Kidney (tissue), 14 donors: Measurements from ENCODE around the gene KANSL1L. TPM values are rescaled to one million over a fixed set of nuclear protein-coding genes. Genes with fewer than 3 reads are reported as not detected.

Experiments
- DNase-seq, 5 donors: peaks; one replicate each; pipeline ENCODE4 v3.0.0-alpha.2; 2013 to 2020
- FAIRE-seq: peaks from 2 replicates; lab custom pipeline; 2012; peaks lifted over from hg19 to GRCh38; lab: Jason Lieb, UNC
- H3K27ac ChIP-seq, 2 donors: one replicate each; pipeline ENCODE4 v1.7.0; 2013; ENCODE audit warnings: low read depth in 2 of 2, low read length in 2 of 2, inconsistent platforms in 1 of 2
- H3K27me3 ChIP-seq: one replicate; pipeline ENCODE4 v1.7.1; 2013; ENCODE audit warnings: low read length, inconsistent platforms; ENCODE audit not compliant: control insufficient read depth, insufficient read depth
- H3K36me3 ChIP-seq, 3 donors: one replicate each; pipeline versions ENCODE4 v1.7.0 to v1.7.1; 2013; ENCODE audit warnings: low read length in 3 of 3, control low read depth in 1 of 3, inconsistent platforms in 1 of 3; ENCODE audit not compliant: insufficient read depth in 3 of 3, control insufficient read depth in 2 of 3
- H3K4me1 ChIP-seq, 3 donors: one replicate each; pipeline versions ENCODE4 v1.7.0 to v1.7.1; 2013; ENCODE audit warnings: low read length in 3 of 3, inconsistent platforms in 1 of 3, low read depth in 1 of 3; ENCODE audit not compliant: control insufficient read depth in 2 of 3, insufficient read depth in 2 of 3
- H3K4me3 ChIP-seq, 3 donors: one replicate each; pipeline versions ENCODE4 v1.7.0 to v1.8.1; 2013; ENCODE audit warnings: low read length in 3 of 3, control low read depth in 1 of 3, inconsistent platforms in 1 of 3
- H3K9ac ChIP-seq, 3 donors: one replicate each; pipeline versions ENCODE4 v1.7.0 to v1.7.1; 2013; ENCODE audit warnings: low read length in 3 of 3, control low read depth in 1 of 3, inconsistent platforms in 1 of 3
- H3K9me3 ChIP-seq, 3 donors: one replicate each; pipeline versions ENCODE4 v1.7.0 to v1.7.1; 2013; ENCODE audit warnings: low read length in 3 of 3, control low read depth in 1 of 3, inconsistent platforms in 1 of 3; ENCODE audit not compliant: control insufficient read depth in 2 of 3, insufficient read depth in 1 of 3
- intact Hi-C: fragments of 100-400 bp; cut with DNase I; formaldehyde crosslinking; loops from one replicate; pipeline ENCODE4 v1.11.1; 2022
- polyA plus RNA-seq: library from polyadenylated mRNA; stranded (reverse); fragments of 350-450 nt; fragmentation: Illumina TruSeq; extraction: RNeasy Lipid Tissue Mini Kit (QIAGEN cat#74804); gene quantifications from one replicate; pipeline ENCODE4 v1.2.3, GENCODE V29; 2014; ENCODE audit warnings: low read depth, low replicate concordance; ENCODE audit not compliant: insufficient read depth
- total RNA-seq: library from RNA; stranded (reverse); fragmentation: NEBNext Ultra II Directional; extraction: Animal tissue kit (Norgen Biotek cat#: 25700); gene quantifications from one replicate; pipeline ENCODE4 v1.2.1, GENCODE V29; 2021
- TF ChIP-seq, protein P1 (sequence below): IDR thresholded peaks from 3 replicates; pipeline ENCODE4 v1.5.1; 2012; ENCODE audit warnings: mild to moderate bottlenecking, moderate library complexity, borderline replicate concordance; ENCODE audit not compliant: insufficient read depth; ENCODE audit errors: extremely low read depth
- donor health status: control.
- donor health status: control.
- donor health status: control.
- donor health status: control.
- donor health status: control.
- donor health status: DM: yes; HTN: yes; CAD: no.
- donor health status: Normal renal cell carcinoma (clear cell type).

Gene KANSL1L
- total and polyA plus RNA-seq, 2 donors from 2014 or later = 11.6 to 65.4 TPM

DNA sequence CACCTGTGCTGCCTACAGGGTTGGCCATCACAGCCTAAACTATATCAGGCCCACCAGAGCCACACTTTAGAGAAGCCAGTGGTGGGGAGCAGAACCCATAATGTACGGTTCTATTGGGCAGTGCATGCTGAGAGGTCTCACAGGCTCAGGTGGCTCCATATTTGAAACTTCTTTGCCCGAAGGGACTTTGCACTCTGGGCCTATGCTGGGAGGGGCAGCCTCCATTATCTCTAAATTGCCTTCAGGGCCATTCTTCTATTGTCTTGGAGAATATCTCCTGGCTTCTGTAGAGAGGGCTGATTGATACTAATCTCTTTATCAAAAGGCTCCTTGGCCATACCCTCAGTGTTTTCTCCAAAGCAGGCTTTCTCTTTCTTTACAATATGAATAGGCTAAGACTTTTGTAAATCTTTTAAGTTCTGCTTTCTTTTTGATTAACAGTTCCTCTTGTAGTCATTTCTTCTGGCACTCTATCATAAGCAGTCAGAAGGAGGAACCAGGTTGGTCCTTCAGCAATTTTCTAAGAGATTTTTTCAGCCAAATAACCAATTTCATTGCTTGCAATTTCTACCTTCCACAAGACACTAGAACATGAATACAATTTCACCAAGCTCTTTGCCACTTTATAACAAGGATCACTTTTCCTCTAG is 124.2 kb downstream of the KANSL1L start:
- H3K4me3 ChIP-seq = no peak overlapping the region
- no peak for DNase-seq
- H3K27ac ChIP-seq = no peak overlapping the region
- no peaks in the 10 kb centered on the region for H3K27me3 ChIP-seq
- H3K4me1 ChIP-seq = no peaks in the 10 kb centered on the region
- H3K36me3 ChIP-seq = peaks cover 0 to 8% (median under 1%) of the 10 kb centered on the region in 3 donors
- no peak for FAIRE-seq
- TF ChIP-seq, protein P1, sequence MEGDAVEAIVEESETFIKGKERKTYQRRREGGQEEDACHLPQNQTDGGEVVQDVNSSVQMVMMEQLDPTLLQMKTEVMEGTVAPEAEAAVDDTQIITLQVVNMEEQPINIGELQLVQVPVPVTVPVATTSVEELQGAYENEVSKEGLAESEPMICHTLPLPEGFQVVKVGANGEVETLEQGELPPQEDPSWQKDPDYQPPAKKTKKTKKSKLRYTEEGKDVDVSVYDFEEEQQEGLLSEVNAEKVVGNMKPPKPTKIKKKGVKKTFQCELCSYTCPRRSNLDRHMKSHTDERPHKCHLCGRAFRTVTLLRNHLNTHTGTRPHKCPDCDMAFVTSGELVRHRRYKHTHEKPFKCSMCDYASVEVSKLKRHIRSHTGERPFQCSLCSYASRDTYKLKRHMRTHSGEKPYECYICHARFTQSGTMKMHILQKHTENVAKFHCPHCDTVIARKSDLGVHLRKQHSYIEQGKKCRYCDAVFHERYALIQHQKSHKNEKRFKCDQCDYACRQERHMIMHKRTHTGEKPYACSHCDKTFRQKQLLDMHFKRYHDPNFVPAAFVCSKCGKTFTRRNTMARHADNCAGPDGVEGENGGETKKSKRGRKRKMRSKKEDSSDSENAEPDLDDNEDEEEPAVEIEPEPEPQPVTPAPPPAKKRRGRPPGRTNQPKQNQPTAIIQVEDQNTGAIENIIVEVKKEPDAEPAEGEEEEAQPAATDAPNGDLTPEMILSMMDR = no peak
- H3K9ac ChIP-seq = no peak overlapping the region
- no peaks in the 10 kb centered on the region for H3K9me3 ChIP-seq
- intact Hi-C loops = no loop called here

DNA sequence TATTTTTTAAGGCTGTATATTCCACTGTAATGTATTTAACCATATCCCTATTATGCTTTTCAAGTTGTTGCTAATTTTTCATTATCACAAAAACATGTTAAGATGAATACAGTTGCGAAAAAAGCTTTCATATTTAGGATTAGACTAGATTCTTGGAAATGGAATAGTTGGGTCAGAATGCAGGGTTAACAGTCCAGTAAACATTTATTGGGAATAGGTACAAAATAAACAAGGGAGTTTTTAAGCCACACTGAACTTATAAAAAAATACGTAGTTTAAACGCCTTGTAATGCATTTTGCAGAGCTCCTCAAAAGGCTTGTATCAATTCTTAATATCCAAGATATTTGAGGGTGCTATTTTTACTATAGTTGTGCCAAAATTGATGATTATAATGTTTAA is 133.1 kb downstream of the KANSL1L start:
- Histone ChIP-seq H3K9me3 (no peaks in the 10 kb centered on the region), H3K27ac (no peak overlapping the region), H3K4me3 (no peak overlapping the region), H3K9ac (no peak overlapping the region), H3K4me1 (no peaks in the 10 kb centered on the region), H3K36me3 (peaks cover 0 to 9% (median 2%) of the 10 kb centered on the region in 3 donors), H3K27me3 (no peaks in the 10 kb centered on the region)
- no peak for DNase-seq
- TF ChIP-seq, protein P1 = no peak
- intact Hi-C loops = no loop called here
- no peak for FAIRE-seq

DNA sequence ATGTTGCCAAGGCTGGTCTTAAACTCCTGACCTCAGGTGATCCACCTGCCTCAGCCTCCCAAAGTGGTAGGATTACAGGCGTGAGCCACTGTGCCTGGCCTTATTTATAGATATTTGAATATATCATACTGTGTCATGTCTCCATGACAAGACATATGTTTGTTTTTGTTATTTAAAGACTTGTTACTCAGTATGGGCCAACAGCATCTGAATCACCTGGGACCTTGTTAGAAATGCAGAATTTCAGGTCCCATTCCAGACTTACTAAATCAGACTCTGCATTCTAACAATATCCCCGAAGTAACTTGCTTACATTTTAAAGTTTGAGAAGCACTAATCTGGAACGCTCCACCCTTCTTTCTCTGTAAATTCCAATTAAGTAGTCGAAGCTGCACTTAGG is 135.5 kb downstream of the KANSL1L start:
- Histone ChIP-seq H3K4me1 (no peaks in the 10 kb centered on the region), H3K27ac (no peak overlapping the region), H3K36me3 (no peaks in the 10 kb centered on the region), H3K4me3 (no peak overlapping the region), H3K9ac (no peak overlapping the region), H3K27me3 (no peaks in the 10 kb centered on the region), H3K9me3 (no peaks in the 10 kb centered on the region)
- no peak for FAIRE-seq
- TF ChIP-seq, protein P1 = no peak
- intact Hi-C loops = no loop called here
- DNase-seq = no peak
